Activated CD4-positive, alpha-beta T cell treated with anti-CD3 and anti-CD28 coated beads, Interleukin-2, Interleukin-4, amounts not matched to agents 100 ng/mL and 50 ng/mL, durations not matched to agents 16 hours and 8 hours (primary cell): ENCODE measurements around the gene TMEM145.
"Not testable (repeated sequence)": the region's sequence is repeated elsewhere in the genome, so short reads cannot be mapped to it uniquely, and the experiment has no call there.

Source experiments
- DNase-seq: peaks from one replicate; pipeline ENCODE4 v3.0.0-alpha.2; 2020; ENCODE audit warnings: low spot score

TMEM145 gene

DNA sequence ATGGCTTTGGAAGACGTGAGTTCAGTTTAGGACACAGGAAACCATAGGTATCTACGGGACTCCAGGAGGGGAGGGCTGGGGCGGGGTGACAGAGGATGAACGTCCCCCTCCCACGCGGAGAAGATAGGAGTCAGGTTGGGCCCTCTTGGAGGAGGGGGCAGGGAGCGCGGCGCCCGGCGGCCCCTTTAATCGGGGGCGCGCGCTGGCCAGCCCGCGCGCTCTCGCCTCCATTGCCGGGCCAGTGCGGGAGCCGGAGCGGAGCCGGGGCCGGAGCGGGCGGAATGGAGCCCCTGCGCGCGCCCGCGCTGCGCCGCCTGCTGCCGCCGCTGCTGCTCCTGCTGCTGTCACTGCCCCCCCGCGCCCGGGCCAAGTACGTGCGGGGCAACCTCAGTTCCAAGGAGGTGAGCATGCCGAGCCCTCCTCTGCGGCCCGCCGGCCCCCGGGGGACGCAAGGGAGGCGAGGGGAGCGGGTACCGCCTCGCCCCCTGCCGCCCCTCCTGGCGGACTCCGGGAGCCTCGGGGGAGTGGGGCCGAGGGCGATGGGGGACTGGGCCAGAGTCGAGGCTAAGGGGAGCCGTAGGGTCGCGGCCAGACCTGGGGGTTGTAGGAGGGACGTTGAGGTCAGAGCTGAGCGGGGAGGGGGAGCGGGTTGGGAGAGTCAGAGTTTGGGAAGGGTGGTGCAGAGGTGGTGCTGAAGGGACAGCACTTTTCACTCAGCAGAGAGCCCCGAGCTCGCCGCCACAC is at the start of gene TMEM145:
TSS of gene TMEM145 (plus strand) at position 214 of the 744 bp plus-strand sequence. CDS start at position 282, 68 bp downstream.
- peak; percentile 16 for DNase-seq

DNA sequence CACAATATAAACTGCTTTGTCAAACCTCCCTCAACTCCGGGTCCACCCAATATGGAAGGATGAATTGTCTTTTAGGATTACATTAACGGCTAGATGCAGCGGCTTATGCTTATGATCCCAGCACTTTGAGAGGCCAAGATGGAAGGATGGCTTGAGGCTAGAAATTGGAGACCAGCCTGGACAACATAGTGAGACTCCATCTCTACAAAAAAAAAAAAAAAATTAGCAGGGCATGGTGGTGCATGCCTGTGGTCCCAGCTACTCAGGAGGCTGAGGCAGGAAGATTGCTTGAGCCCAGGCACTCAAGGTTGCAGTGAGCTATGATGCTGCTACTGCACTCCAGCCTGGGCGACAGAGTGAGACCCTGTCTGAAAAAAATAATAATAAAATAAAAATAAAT is 47.0 kb upstream of the TMEM145 start:
- DNase-seq = not testable (repeated sequence)

GRCh38 chr19:42266928-42267603 is 46.0 kb upstream of the TMEM145 start:
- not testable (repeated sequence) for DNase-seq

GRCh38 chr19:42267644-42268141 is 45.4 kb upstream of the TMEM145 start:
- DNase-seq = no peak

GRCh38 chr19:42268142-42268703 is 44.9 kb upstream of the TMEM145 start:
- DNase-seq = peak; percentile 100

DNA sequence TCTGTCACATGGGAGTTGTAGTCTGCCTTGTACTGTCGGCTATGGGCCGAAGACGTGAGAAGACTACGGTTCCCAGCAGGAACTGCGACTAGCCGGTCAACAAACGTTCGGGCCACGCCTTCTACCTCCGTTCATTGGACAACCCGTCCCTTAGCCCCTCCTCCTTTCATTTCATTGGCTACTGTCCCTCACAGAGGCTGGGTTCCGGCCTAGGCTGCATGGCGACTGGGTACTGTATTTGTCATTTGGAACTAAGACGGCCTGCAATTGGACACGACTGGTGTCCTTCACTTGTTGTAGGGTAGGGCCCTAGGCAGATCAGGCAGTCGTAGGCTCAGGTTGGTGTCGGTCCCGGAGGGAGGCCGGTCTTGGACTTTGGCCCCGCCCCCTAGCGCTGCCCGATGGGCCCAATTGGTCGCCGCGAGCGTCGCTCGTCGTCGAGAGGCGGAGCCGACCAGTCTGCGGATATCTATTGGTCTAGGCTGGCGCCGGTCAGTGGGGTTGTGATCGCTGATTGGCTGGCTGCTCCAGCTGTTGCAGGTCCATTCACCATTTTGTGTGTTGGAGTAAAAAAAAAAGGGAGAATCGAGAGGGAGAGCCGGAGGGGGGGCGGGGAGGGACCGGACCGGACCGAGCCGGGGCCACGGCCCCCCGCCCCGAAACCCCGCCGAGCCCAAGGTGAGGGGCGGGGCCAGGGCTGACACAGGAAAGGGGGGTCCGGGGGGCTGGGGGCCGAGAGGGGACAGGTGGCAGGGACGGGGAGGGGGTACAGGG is 44.2 kb upstream of the TMEM145 start, which contains the start of gene CIC:
TSS of gene CIC (plus strand) at position 549 of the 774 bp plus-strand sequence. CDS start 2,532 bp downstream, outside the sequence.
- peak; percentile 100 for DNase-seq

DNA sequence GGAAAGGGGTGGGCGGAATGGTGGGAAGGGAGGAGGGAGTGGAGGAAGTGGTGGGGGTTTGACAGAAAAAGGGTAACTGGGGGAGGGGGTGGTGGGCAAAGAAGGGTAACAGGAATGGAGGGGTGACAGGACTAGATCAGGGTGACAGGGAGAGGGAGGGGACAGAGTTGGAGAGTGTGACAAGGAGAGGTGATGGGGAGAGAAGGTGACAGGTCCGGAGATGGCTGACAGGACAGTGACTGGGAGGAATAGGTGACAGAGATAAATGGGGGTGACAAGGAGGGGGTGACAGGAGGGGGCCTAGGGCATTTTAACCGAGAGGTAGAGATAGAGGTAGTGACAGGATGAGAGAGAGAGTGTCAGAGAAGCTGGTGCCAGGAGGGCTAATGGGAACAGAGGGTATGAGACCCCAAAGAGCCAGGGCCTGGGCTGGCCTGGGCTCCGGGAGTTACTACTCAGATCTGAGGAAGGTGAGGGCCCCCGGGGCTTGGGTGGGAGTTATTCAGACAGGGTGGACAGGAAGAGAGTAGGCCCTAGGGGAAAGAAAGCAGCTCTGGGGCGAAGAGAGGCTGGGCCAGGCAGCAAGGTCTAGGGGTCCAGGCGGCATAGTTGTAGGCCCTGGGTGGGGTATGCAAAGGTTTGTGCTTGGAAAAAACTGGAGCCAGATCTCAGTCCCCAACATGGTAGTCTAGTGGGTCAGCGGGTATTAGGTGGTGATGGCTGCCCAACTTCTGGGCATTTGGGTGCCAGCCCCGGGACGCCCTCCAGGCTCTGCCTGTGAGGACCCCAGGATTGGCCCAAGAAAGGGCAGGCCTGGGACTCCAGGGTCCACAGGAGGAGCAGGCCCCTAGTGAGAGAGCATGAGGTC is 43.4 kb upstream of the TMEM145 start:
- no peak for DNase-seq

- DNase-seq = peak; percentile 68
Observed at GRCh38 chr19:42270346-42271044, 42.6 kb upstream of the TMEM145 start.

- no peak for DNase-seq
Observed at GRCh38 chr19:42271045-42271419, 42.1 kb upstream of the TMEM145 start.

DNA sequence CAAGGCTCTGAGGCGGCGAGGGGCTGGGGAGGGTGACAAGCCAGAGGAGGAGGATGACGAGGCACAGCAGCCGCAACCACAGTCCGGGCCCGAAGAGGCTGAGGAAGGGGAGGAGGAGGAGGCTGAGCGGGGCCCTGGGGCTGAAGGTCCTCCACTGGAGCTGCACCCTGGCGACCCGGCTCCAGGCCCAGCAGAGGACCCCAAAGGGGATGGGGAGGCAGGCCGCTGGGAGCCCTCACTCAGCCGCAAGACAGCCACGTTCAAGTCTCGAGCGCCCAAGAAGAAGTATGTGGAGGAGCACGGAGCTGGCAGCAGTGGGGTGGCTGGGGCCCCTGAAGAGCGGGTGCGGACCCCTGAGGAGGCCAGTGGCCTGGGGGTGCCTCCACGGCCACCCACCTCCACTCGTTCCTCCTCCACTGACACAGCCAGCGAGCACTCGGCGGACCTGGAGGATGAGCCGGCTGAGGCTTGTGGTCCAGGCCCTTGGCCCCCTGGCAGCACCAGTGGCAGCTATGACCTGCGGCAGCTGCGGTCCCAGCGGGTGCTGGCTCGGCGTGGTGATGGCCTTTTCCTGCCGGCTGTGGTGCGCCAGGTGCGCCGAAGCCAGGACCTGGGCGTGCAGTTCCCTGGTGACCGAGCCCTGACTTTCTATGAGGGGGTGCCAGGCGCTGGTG is 41.1 kb upstream of the TMEM145 start:
- no peak for DNase-seq

DNA sequence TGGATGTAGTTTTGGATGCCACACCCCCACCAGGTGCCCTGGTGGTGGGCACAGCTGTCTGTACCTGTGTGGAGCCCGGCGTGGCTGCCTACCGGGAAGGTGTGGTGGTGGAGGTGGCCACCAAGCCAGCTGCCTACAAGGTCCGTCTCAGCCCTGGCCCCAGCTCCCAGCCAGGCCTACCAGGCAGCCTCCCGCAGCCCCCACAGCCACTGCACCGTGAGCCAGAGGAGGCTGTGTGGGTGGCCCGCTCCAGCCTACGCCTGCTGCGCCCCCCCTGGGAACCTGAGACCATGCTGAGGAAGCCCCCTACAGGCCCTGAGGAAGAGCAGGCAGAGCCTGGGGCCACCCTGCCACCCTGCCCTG is 40.6 kb upstream of the TMEM145 start:
- no peak for DNase-seq

DNA sequence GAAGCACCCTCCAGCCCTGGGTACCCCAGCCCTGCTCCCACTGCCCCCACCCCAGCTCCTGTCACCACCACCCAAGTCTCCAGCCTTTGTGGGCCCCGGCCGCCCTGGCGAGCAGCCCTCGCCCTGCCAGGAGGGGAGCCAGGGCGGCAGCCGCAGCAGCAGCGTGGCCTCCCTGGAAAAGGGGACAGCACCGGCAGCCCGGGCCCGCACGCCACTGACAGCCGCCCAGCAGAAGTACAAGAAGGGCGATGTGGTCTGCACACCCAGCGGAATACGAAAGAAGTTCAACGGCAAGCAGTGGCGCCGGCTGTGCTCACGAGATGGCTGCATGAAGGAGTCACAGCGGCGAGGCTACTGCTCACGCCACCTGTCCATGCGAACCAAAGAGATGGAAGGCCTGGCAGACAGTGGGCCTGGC is 40.1 kb upstream of the TMEM145 start:
- DNase-seq = no peak

GRCh38 chr19:42273407-42274064 is 39.6 kb upstream of the TMEM145 start:
- no peak for DNase-seq

DNA sequence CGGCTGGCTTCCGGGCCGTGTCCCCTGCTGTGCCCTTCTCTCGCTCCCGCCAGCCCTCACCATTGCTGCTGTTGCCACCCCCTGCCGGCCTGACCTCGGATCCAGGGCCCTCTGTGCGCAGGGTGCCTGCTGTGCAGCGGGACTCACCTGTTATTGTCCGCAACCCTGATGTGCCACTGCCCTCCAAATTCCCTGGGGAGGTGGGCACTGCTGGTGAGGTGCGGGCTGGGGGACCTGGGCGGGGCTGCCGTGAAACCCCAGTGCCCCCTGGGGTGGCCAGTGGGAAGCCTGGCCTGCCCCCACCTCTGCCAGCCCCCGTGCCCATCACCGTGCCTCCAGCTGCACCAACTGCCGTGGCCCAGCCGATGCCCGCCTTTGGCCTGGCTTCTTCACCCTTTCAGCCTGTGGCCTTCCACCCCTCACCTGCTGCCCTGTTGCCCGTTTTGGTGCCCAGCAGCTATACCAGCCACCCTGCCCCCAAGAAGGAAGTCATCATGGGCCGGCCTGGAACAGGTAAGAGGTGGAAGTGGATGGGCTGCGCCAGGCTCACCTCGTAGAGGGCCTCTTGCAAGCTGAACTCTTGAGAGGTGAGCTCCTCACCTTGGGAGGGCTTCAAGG is 38.9 kb upstream of the TMEM145 start:
- DNase-seq = no peak

DNA sequence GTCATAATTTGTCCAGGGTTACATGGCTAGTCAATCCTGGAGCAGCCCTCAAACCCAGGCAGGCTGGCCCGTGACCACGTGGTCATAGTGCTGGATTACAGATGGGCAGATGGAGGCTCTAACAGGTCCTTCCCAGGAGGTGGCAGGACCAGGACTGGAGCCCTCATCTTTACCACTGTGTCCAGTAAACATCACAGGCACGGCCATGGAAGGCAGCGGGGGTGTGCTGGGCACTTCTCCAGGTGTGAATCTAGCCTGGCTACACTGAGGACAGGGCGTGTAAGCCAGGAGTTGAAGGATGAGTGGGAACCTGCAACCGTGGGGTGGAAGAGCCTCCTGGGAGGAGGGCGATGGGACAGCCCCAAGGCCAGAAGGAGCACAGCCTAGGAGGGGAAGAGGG is 38.0 kb upstream of the TMEM145 start:
- DNase-seq = no peak

GRCh38 chr19:42275517-42275916 is 37.6 kb upstream of the TMEM145 start:
- no peak for DNase-seq

DNA sequence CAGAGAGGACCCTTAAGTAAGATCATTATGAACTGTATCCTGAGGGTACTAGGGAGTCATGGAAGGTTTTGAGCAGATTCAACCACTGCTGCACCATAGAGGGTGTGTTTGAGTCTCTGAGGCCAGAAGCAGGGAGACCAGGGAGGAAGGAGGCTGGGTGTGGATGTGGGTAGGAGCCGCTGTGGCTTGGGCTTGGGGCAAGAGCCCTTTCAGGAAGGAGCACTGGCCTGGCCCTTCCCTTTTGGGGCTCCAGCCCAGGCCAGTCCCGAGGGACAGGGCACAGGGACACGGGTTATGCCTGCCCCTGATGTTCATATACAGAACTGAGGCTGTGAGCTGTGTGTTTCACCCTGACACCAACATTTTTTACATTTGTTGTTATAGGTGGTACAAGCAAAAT is 36.8 kb upstream of the TMEM145 start:
- no peak for DNase-seq

GRCh38 chr19:42276821-42277220 is 36.3 kb upstream of the TMEM145 start:
- DNase-seq = peak; percentile 78
